Measurements from ENCODE around the gene LRRC8C.
"Not testable (repeated sequence)": the region's sequence is repeated elsewhere in the genome, so short reads cannot be mapped to it uniquely, and the experiment has no call there.

The LRRC8C gene

DNA sequence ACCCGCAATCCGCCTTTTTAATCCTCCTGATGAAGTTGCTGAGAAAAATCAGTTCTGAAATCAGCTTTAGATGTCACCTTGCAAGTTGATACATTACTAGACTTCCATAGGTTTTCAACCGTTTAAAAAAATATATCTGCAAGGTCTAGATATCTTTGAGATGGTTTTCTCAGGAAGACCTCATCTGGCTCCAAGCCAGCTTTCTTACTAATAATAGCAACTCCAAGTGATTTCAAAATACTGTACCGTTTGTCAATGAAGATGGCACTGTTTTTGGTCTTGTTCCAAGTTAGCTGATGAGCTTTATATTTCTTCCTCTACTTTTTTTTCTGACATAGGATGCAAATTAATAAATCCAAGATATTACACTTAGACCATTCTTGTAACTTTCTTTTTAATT lies 40.3 kb downstream of the LRRC8C start:
- no peak for DNase-seq

DNA sequence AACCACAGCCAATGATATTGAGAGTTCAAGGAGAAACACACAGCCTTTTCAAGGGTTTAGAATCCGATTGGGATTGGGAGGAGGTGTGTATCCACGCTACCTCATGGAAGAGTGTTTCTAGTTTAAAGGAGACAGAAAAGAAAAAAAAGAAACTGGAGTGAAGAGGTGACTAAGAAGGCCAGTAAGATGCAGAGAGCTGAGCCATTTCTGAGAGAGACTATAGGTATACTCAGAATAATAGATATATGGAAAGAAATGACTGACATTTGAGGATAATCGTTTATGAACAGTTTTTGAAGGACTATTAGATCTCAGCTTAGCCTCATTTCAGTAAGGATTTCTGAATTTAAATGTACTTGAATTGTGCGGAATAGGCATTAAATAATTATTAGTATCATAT lies 42.8 kb downstream of the LRRC8C start:
- DNase-seq: no peak

- no peak for DNase-seq
Measured at GRCh38 chr1:89681045-89681729, 48.3 kb downstream of the LRRC8C start.

- no peak for DNase-seq
Measured at GRCh38 chr1:89682611-89683010, 49.7 kb downstream of the LRRC8C start.

- no peak for DNase-seq
Measured at GRCh38 chr1:89685461-89685860, 52.5 kb downstream of the LRRC8C start.

GRCh38 chr1:89686520-89686919 lies 53.6 kb downstream of the LRRC8C start:
- DNase-seq: no peak

DNA sequence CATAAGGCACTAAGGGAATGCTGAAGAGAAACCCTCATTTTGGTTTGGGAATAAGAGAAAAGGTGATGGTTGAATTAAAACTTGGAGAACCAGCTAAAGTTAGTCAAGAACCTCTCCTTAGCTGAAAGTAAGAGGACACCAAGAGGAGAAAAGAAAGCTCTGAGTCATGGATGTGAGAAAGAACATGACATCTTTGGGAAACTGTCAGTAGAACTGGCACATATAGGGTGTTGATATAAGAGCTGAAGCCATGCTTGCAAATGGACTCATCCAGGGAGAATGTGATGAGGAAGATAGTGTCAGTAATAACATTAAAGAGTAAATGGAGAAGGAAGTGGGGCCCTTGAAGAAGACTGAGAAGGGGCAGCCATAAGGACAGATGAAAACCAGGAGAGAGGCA lies 54.3 kb downstream of the LRRC8C start:
- DNase-seq: no peak

DNA sequence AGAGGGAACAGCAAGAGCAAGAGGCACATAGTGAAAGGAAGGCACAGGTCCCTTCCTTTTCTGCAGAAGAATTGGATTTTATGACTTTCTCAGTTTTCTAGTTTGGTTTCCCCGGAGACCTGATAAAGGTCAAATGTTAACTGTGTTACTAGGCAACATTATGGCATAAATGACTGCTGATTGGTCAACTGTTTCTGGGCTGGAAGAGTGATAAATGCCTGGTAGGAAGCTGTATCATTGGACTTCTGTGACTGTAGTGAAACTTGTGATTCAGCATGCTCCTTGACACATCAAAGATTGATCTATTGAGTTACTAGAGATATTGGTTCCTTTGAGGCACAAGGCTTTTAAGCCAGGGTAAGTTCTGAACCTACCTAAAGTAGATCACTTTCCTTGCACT lies 55.7 kb downstream of the LRRC8C start:
- DNase-seq: no peak

DNA sequence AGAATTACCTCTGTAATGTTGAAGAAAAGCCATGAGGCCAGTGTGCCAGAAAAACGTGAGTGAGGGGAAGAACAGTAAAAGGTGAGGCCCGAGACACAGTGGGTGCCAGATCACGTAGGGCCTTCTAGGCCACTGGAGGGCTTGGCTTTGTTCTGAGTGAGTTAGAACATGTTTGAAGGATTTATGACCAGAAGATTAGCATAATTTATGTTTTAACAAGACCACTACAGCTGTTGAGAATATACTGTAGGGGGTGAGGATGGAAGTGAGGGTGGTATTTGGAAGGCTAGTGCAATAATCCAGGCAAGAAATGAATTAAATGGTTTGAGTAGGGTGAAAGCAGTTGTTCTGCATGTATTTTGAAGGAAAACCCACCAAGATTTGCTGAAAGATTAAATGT lies 56.3 kb downstream of the LRRC8C start:
- no peak for DNase-seq

- no peak for DNase-seq
Measured at GRCh38 chr1:89690595-89690994, 57.7 kb downstream of the LRRC8C start.

DNA sequence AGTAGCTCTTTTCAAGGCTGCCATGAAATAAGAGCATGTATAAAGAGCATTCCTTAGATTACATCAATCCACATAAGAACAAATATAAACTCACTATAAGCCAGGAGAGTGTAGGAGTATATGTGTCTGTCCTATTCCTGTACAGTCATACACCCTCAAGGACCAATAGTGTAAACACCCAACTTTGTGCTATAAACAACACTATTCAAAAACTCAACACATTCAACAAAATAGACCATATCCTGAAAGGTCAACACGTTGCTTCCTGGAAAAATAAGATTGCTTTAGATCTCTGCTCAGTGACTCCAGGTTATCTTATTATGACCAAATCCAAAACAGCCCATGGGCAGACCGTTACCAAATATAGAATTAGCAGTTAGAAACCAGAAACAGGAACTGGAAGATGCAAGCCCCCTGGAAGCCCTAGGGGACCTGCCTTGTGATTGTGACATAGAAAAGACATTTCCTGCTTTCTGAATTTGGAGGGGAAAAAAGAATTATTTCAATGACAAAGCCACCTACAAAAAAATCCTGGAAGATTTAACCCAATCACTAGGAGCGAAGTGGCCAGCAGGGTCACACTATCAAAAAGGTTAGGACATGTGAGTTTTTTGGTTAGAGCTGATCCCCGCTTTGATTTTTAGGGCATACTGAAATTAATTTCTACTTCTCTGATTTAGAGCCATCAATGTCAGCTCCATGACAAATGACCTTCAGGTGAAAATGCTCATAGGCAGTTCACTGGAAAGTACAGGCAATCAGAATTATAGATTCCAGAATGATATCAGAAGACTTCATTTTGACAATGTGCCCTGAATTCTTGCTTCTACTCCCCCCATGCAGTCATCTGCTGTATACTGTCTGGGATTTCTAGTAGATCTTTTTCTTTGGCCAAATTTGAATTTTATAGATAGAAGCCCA lies 59.9 kb downstream of the LRRC8C start:
- DNase-seq: no peak

- DNase-seq: no peak
Measured at GRCh38 chr1:89695847-89696246, 62.9 kb downstream of the LRRC8C start.

- DNase-seq: no peak
Measured at GRCh38 chr1:89697383-89697782, 64.5 kb downstream of the LRRC8C start.

- DNase-seq: no peak
Measured at GRCh38 chr1:89698020-89698560, 65.2 kb downstream of the LRRC8C start.

GRCh38 chr1:89698624-89699023 lies 65.7 kb downstream of the LRRC8C start:
- no peak for DNase-seq

- DNase-seq: no peak
Measured at GRCh38 chr1:89699451-89699986, 66.6 kb downstream of the LRRC8C start.

- no peak for DNase-seq
Measured at GRCh38 chr1:89701746-89702241, 68.9 kb downstream of the LRRC8C start.

- no peak for DNase-seq
Measured at GRCh38 chr1:89702520-89703045, 69.7 kb downstream of the LRRC8C start.

GRCh38 chr1:89703469-89703868 lies 70.5 kb downstream of the LRRC8C start:
- no peak for DNase-seq

GRCh38 chr1:89704014-89704413 lies 71.1 kb downstream of the LRRC8C start:
- DNase-seq: no peak

- not testable (repeated sequence) for DNase-seq
Measured at GRCh38 chr1:89704885-89705284, 72.0 kb downstream of the LRRC8C start.

DNA sequence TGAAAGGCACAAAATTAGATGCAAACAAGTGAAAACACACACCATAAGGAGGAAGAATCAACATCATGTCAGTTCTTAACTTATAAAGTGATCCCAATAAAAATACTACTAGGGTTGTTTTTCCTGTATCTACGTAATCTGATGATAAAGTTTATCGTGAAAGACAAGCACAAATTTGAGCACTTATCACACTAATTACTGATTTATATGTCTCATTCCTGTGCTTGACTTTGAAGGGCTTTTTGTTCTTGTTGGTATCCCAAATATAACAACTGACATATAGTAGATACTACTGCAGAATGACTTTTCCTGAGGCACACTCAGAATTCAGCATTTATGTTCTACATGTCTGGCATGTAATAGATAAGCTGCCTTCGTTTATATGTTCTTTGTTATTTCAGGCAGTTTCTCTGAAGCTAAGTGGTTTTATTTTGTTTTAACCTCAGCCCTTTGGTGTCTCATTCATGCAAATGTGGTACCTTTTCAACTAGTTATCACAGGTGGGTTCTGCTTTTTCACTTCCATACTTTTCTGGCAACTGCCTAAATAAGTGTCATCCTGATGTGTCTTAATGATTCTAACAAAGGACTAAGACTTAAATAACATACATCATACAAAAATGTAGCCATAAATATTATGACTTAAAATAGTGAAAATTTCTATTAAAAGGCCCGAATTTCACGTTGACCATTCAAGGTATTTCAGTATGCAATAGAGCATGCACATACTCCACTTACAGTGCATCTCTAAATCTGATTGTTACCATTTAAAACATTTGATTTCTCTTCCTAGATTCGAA lies 73.2 kb downstream of the LRRC8C start:
- no peak for DNase-seq

GRCh38 chr1:89706700-89707012 lies 73.7 kb downstream of the LRRC8C start:
- no peak for DNase-seq
